ENCODE measurements around the gene ARL3. TPM values are rescaled to one million over a fixed set of nuclear protein-coding genes. Genes with fewer than 3 reads are reported as not detected.
A peak's percentile ranks its signal among the peaks of the same experiment; 100 is the strongest.

Gene ARL3
- total RNA-seq, 1 experiment from 2014 or later, result 13.3 TPM

DNA sequence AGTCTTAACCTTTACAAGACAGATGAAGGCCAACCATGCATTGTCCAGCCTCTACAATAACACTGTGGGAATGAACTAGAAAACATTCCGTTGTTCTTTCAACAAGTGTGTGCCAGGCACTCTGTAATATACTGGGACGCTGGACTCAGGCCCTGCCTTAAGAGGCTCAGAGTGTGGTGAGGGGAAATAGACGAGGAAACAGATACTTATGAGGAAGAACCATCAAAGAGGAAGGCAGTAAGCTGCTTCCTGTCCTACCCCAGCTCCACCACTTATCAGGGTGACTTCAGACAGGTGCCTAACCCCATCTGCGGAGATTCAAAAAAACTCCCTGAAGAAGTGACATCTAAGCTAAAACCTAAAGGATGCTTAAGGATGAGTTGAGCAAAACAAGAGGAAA lies 78.8 kb downstream of the ARL3 start:
- Histone ChIP-seq H3K9me2 (ENCODE audit: insufficient read depth) (no peaks in the 10 kb centered on the region), H3K27me3 (ENCODE audit: insufficient read depth, low read length) (no peaks in the 10 kb centered on the region), H3K4me1 (ENCODE audit: control insufficient read depth in 1 of 2, insufficient read depth in 2 of 2, low read length in 2 of 2) (peaks cover 32 to 59% of the 10 kb centered on the region in 2 experiments), H3K4me2 (ENCODE audit: low read length) (peak overlapping the region; percentile 61), H3K9ac (ENCODE audit: low read length) (peak overlapping the region; percentile 42; the same call in 1 of the 2 replicates), H4K20me1 (ENCODE audit: insufficient read depth) (no peaks in the 10 kb centered on the region), H3K4me3 (replicated peaks in 1 of 2; ENCODE audit: low read depth in 1 of 2, low read length in 2 of 2) (no peak overlapping the region), H3K9me3 (ENCODE audit: control insufficient read depth in 1 of 2, insufficient read depth in 1 of 2, low read depth in 1 of 2, low read length in 2 of 2) (no peaks in the 10 kb centered on the region), H2AFZ (ENCODE audit: low read depth, low read length, poor library complexity, severe bottlenecking) (no peak overlapping the region), H3K27ac (ENCODE audit: low read depth, low read length) (no peak overlapping the region), H3K36me3 (ENCODE audit: control insufficient read depth in 1 of 2, insufficient read depth in 2 of 2, low read length in 2 of 2) (no peaks in the 10 kb centered on the region), H3K79me2 (ENCODE audit: insufficient read depth, low read length) (no peaks in the 10 kb centered on the region)
- POLR2A ChIA-PET, result no interaction called here
- TF ChIP-seq EZH2phosphoT487 (IDR thresholded peaks at IDR 0.05; ENCODE audit: borderline replicate concordance) (no peak), FOSL1 (IDR thresholded peaks at IDR 0.05; ENCODE audit: low read depth) (no peak), CEBPB (IDR thresholded peaks at IDR 0.05; ENCODE audit: low read depth) (no peak)
- no peak for ATAC-seq
- no TSS peak for BruUV-seq (replicated peaks)
- intact Hi-C loops (cut with micrococcal nuclease), result no loop called here
- RAD21 ChIA-PET (ENCODE audit: low non-redundant PET in 1 of 2, low total read pairs in 2 of 2, uncharacterized antibody in 2 of 2, unreplicated experiment in 2 of 2), result no interaction called here
- DNase-seq (ENCODE audit: low read depth, low spot score), result no peak
- CTCF ChIA-PET, result no interaction called here

DNA sequence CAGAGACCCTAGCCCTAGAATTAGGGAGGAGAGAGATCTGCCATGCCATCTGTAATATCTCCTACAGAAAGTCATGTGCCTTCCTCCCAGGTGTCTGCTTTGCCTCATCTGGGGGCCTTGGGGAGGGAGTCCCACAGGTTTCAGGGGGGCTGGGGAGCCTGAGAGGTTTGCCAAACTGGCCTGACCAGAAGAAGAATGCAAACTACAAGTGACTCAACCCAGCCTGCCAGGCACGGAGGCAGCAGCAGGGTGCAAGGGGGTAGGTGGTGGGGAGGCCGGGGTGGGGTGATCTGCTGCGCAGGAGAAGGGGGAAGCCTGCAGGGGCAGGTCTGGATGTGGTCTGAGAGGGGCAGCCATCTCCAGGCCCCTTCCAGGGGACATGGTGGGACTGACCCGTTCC lies 79.5 kb downstream of the ARL3 start:
- H3K27ac ChIP-seq (ENCODE audit: low read depth, low read length), result no peak overlapping the region
- CTCF ChIA-PET, result no interaction called here
- POLR2A ChIA-PET, result no interaction called here

More for the DNA sequence above, 79.5 kb downstream of the ARL3 start:
- no peaks in the 10 kb centered on the region for H4K20me1 ChIP-seq (ENCODE audit: insufficient read depth)
- H3K36me3 ChIP-seq (ENCODE audit: control insufficient read depth in 1 of 2, insufficient read depth in 2 of 2, low read length in 2 of 2), result no peaks in the 10 kb centered on the region
- RAD21 ChIA-PET (ENCODE audit: low non-redundant PET in 1 of 2, low total read pairs in 2 of 2, uncharacterized antibody in 2 of 2, unreplicated experiment in 2 of 2), result interaction anchor here in 1 of 2 experiments (0.6 kb wide), 1 partner anchor 16 kb away, joined by 5 read pairs; no protein-coding TSS in a partner anchor
- DNase-seq (ENCODE audit: low read depth, low spot score), result no peak
- H3K9me2 ChIP-seq (ENCODE audit: insufficient read depth), result no peaks in the 10 kb centered on the region
- no peak overlapping the region for H2AFZ ChIP-seq (ENCODE audit: low read depth, low read length, poor library complexity, severe bottlenecking)
- no peaks in the 10 kb centered on the region for H3K27me3 ChIP-seq (ENCODE audit: insufficient read depth, low read length)
- H3K4me3 ChIP-seq (replicated peaks in 1 of 2; ENCODE audit: low read depth in 1 of 2, low read length in 2 of 2), result peak overlapping the region in 1 of 2 experiments; percentile 1; a peak in 1 of 4 replicates
- peak; percentile 52 for ATAC-seq
- H3K9ac ChIP-seq (ENCODE audit: low read length), result peak overlapping the region; percentile 42
- peaks cover 39 to 66% of the 10 kb centered on the region in 2 experiments for H3K4me1 ChIP-seq (ENCODE audit: control insufficient read depth in 1 of 2, insufficient read depth in 2 of 2, low read length in 2 of 2)
- no TSS peak for BruUV-seq (replicated peaks)
- H3K9me3 ChIP-seq (ENCODE audit: control insufficient read depth in 1 of 2, insufficient read depth in 1 of 2, low read depth in 1 of 2, low read length in 2 of 2), result no peaks in the 10 kb centered on the region
- intact Hi-C loops (cut with micrococcal nuclease), result no loop called here
- no peaks in the 10 kb centered on the region for H3K79me2 ChIP-seq (ENCODE audit: insufficient read depth, low read length)
- no peak for TF ChIP-seq ELF1 (IDR thresholded peaks at IDR 0.05; ENCODE audit: borderline replicate concordance, low read depth)
- peak; percentile 47 for TF ChIP-seq YY1 (IDR thresholded peaks at IDR 0.05; ENCODE audit: extremely low read depth, insufficient replicate concordance, low read depth, low read length)
- peak overlapping the region; percentile 61 for H3K4me2 ChIP-seq (ENCODE audit: low read length)

Measured in HCT116 (cell line).